GM12878 (cell line): ENCODE data around the gene BRD1. TPM values are rescaled to one million over a fixed set of nuclear protein-coding genes. Genes with fewer than 3 reads are reported as not detected.

Source experiments
- ATAC-seq: fragments of 200-7000 bp; cut with Tn5 transposase; 3 replicates; pipeline ENCODE4 v1.9.1; 2020; ENCODE audit warnings: mild to moderate bottlenecking, moderate library complexity
- BruUV-seq: library from RNA; stranded (reverse); fragments of 400-500 nt; replicated peaks from 2 replicates; lab custom pipeline; 2021; lab: Mats Ljungman, UMichigan
- CTCF ChIA-PET: fragments of 300-600 bp; sonication (Branson Sonifier 250); formaldehyde crosslinking; extraction: SDS; loops from one replicate; lab custom pipeline; 2021; ENCODE audit warnings: inconsistent platforms; lab: Yijun Ruan, JAX
- POLR2A ChIA-PET: fragments of 350-600 bp; formaldehyde crosslinking; extraction: SDS; loops from one replicate; lab custom pipeline; 2021; ENCODE audit warnings: inconsistent platforms; lab: Charles Lee
- RAD21 ChIA-PET: fragments of 300-600 bp; sonication (Branson Sonifier 250); formaldehyde crosslinking; loops from one replicate; lab custom pipeline; 2023; ENCODE audit warnings: antibody characterized with exemption; ENCODE audit not compliant: unreplicated experiment; lab: Charles Lee
- SMC1A ChIA-PET: fragments of 300-600 bp; sonication (Branson Sonifier 250); formaldehyde crosslinking; loops from one replicate; lab custom pipeline; 2023; ENCODE audit not compliant: unreplicated experiment, uncharacterized antibody; lab: Charles Lee
- DNase-seq: peaks from one replicate; pipeline ENCODE4 v3.0.0-alpha.2; 2011; ENCODE audit warnings: low read depth, low spot score
- FAIRE-seq: peaks from 3 replicates; lab custom pipeline; 2011; peaks lifted over from hg19 to GRCh38; lab: Jason Lieb, UNC
- H2AFZ ChIP-seq: 2 replicates; pipeline ENCODE4 v1.6.0; 2011; ENCODE audit warnings: low read depth, low read length, control low read depth; ENCODE audit not compliant: control insufficient read depth
- H3K27ac ChIP-seq: 2 replicates; pipeline ENCODE4 v1.5.1; 2011; ENCODE audit warnings: control low read depth; ENCODE audit not compliant: control insufficient read depth, insufficient read depth
- H3K27me3 ChIP-seq, 2 experiments: replicated peaks in 1 of 2; 2 replicates each; pipeline versions ENCODE4 v1.6.0 to v1.6.1; 2011; ENCODE audit warnings: low read length in 1 of 2; ENCODE audit not compliant: control insufficient read depth in 2 of 2, insufficient read depth in 2 of 2
- H3K36me3 ChIP-seq, 2 experiments: 2 replicates each; pipeline ENCODE4 v1.5.1; 2011; ENCODE audit warnings: low read length in 1 of 2; ENCODE audit not compliant: control insufficient read depth in 2 of 2, insufficient read depth in 2 of 2
- H3K4me1 ChIP-seq: 2 replicates; pipeline ENCODE4 v1.6.1; 2011; ENCODE audit warnings: mild to moderate bottlenecking, low read length, moderate library complexity, mixed read lengths; ENCODE audit not compliant: control insufficient read depth, insufficient read depth
- H3K4me2 ChIP-seq: 2 replicates; pipeline ENCODE4 v1.6.0; 2011; ENCODE audit warnings: control low read depth; ENCODE audit not compliant: control insufficient read depth, insufficient read depth
- H3K4me3 ChIP-seq: fragments of 200-600 bp; sonication (generic); 2 replicates; pipeline ENCODE4 v1.5.1; 2016
- H3K79me2 ChIP-seq: 2 replicates; pipeline ENCODE4 v1.6.0; 2011; ENCODE audit warnings: low read length; ENCODE audit not compliant: control insufficient read depth, insufficient read depth
- H3K9ac ChIP-seq: 2 replicates; pipeline ENCODE4 v1.8.0; 2011; ENCODE audit warnings: low read length, control low read depth, mixed read lengths; ENCODE audit not compliant: control insufficient read depth, insufficient read depth
- H3K9me3 ChIP-seq: replicated peaks from 3 replicates; pipeline ENCODE4 v1.5.1; 2011; ENCODE audit warnings: mild to moderate bottlenecking, low read length; ENCODE audit not compliant: control insufficient read depth, insufficient read depth
- H4K20me1 ChIP-seq: 2 replicates; pipeline ENCODE4 v1.6.0; 2011; ENCODE audit not compliant: control insufficient read depth, insufficient read depth
- BCL11A ChIP-seq: IDR thresholded peaks from 2 replicates; pipeline ENCODE4 v1.6.1; 2011; ENCODE audit warnings: low read depth, low read length
- BHLHE40 ChIP-seq, 2 experiments: fragments of 450-650 bp in 1 of 2; IDR thresholded peaks; 2 replicates each; pipeline ENCODE4 v1.6.1; 2011 to 2017; ENCODE audit warnings: low read depth in 2 of 2, borderline replicate concordance in 1 of 2, improper control_type of control experiment in 1 of 2, low read length in 1 of 2, mild to moderate bottlenecking in 1 of 2
- ETV6 ChIP-seq, 2 experiments: fragments of 450-650 bp in 1 of 2; IDR thresholded peaks in 1 of 2; conservative IDR thresholded peaks in 1 of 2; 2 replicates each; pipeline ENCODE4 v1.6.1; 2014; ENCODE audit warnings: antibody characterized with exemption in 1 of 2, borderline replicate concordance in 1 of 2, low read depth in 1 of 2, mild to moderate bottlenecking in 1 of 2, moderate library complexity in 1 of 2
- FOXK2 ChIP-seq: fragments of 450-650 bp; IDR thresholded peaks from 2 replicates; pipeline ENCODE4 v1.6.1; 2017; ENCODE audit warnings: mild to moderate bottlenecking, moderate library complexity
- FOXM1 ChIP-seq: IDR thresholded peaks from 2 replicates; pipeline ENCODE4 v1.6.1; 2012; ENCODE audit warnings: low read depth, mild to moderate bottlenecking, inconsistent platforms, low read length, moderate library complexity
- GATAD2B ChIP-seq: fragments of 450-650 bp; conservative IDR thresholded peaks from 2 replicates; pipeline ENCODE4 v1.6.1; 2017; ENCODE audit warnings: low read depth, mild to moderate bottlenecking, moderate library complexity
- KLF5 ChIP-seq: fragments of 450-650 bp; IDR thresholded peaks from 2 replicates; pipeline ENCODE4 v1.6.1; 2014; ENCODE audit warnings: mild to moderate bottlenecking; ENCODE audit not compliant: partially characterized antibody
- RAD51 ChIP-seq: fragments of 450-650 bp; IDR thresholded peaks from 2 replicates; pipeline ENCODE4 v1.6.1; 2016; ENCODE audit warnings: moderate library complexity, mild to moderate bottlenecking, inconsistent platforms
- RCOR1 ChIP-seq: conservative IDR thresholded peaks from 2 replicates; pipeline ENCODE4 v1.6.1; 2012; ENCODE audit warnings: low read depth, low read length, improper control_type of control experiment
- RFX5 ChIP-seq: IDR thresholded peaks from 2 replicates; pipeline ENCODE4 v1.6.1; 2011; ENCODE audit warnings: low read depth, low read length, improper control_type of control experiment
- SMC3 ChIP-seq: IDR thresholded peaks from 2 replicates; pipeline ENCODE4 v1.6.1; 2011; ENCODE audit warnings: low read length, improper control_type of control experiment, borderline replicate concordance
- STAT1 ChIP-seq: fragments of 450-650 bp; conservative IDR thresholded peaks from 2 replicates; pipeline ENCODE4 v1.6.1; 2014; ENCODE audit warnings: antibody characterized with exemption, mild to moderate bottlenecking
- WGBS: methylation state at CpG from one replicate; pipeline ENCODE4 v1.1.6; 2016; ENCODE audit warnings: low lambda C conversion rate; ENCODE audit not compliant: insufficient replicate concordance, insufficient coverage; ENCODE audit errors: missing lambda C conversion rate; 5-methylcytosine and 5-hydroxymethylcytosine counted together
- in situ Hi-C: fragments of 300-500 bp; cut with MboI; formaldehyde crosslinking; loops from 9 replicates; pipeline ENCODE4 v1.14.3; 2018; ENCODE audit warnings: mixed read lengths
- intact Hi-C: fragments of 100-400 bp; cut with micrococcal nuclease; formaldehyde crosslinking; loops from one replicate; pipeline ENCODE4 v1.14.2; 2022; ENCODE audit not compliant: unreplicated experiment
- polyA plus RNA-seq, 11 experiments: library from polyadenylated mRNA; depleted of rRNA in 4 of 11; unstranded in 6 of 11; stranded (reverse) in 5 of 11; fragments of >200 nt; fragmentation: Nextera tagmentation in 4 of 11; fragmentation: Illumina TruSeq in 1 of 11; extraction: Ambion mirVana in 4 of 11; extraction: Trizol in 1 of 11; gene quantifications; 1 replicate in 1 of 11; 2 replicates in 10 of 11; pipeline versions ENCODE4 v1.2.1 to v1.2.3, GENCODE V29; 2011 to 2016; ENCODE audit warnings: inconsistent platforms in 2 of 11, missing spikeins in 2 of 11, low read depth in 1 of 11
- total RNA-seq, 4 experiments: library from RNA; depleted of rRNA in 3 of 4; stranded (reverse); fragments of >200 nt in 3 of 4; fragmentation: Illumina TruSeq in 1 of 4; extraction: Trizol in 1 of 4; gene quantifications; 2 replicates each; pipeline versions ENCODE4 v1.2.1 to v1.2.3, GENCODE V29; 2013 to 2021
- TF ChIP-seq, protein P1 (sequence below): fragments of 450-650 bp; IDR thresholded peaks from 2 replicates; pipeline ENCODE4 v1.6.1; 2017; ENCODE audit warnings: mild to moderate bottlenecking

Gene BRD1
- total and polyA plus RNA-seq, 10 of the 15 experiments (the other 5 are each of a cell fraction or from before 2014, with no cell fraction given), result 0.90 to 26.4 (median 7.1) TPM

DNA sequence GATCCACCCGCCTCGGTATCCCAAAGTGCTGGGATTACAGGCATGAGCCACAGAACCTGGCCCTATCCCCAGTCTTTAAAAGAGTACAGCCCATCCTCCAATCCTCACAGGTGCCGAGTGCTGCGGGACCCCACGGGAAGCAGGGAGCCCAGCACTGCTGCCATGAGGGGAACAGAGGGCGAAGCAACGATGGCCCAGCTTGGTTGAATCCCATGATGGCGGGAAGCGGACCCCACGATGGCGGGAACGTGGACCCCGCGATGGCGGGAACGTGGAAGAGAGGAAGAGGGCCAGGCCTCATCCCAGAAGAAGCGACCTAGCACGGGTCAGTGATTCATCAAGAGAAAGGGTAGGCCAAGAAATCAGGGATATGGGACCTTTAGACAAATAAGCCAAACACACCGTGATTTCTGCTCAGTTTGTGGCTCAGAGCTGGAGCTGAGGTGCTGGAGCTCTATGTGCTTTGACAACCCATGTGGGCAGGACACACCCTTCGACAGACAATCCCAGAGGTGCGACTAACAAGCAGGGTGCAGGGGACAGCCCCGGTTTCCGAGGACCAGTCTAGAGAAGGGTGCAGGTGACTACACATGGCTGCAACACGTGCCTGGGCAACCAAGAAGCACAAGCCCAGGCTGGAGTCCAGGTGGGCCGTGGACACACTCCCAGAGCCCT lies 30.9 kb downstream of the BRD1 start:
- 97% methylated on average over 24 of the region's 25 CpGs for WGBS
- Histone ChIP-seq H4K20me1 (peaks cover 5% of the 10 kb centered on the region), H3K79me2 (peaks cover 4% of the 10 kb centered on the region), H2AFZ (no peak overlapping the region), H3K9me3 (no peaks in the 10 kb centered on the region), H3K4me1 (no peaks in the 10 kb centered on the region), H3K4me2 (no peak overlapping the region), H3K27me3 (no peaks in the 10 kb centered on the region), H3K4me3 (no peak overlapping the region), H3K36me3 (peaks cover 39 to 52% of the 10 kb centered on the region in 2 experiments), H3K27ac (no peak overlapping the region), H3K9ac (no peak overlapping the region)
- RAD21 ChIA-PET, result no interaction called here
- POLR2A ChIA-PET, result no interaction called here
- in situ Hi-C loops (no loop called here), intact Hi-C loops (no loop called here)
- CTCF ChIA-PET, result no interaction called here
- no peak for ATAC-seq
- no TSS peak for BruUV-seq
- no peak for TF ChIP-seq FOXM1
- no peak for TF ChIP-seq RFX5
- TF ChIP-seq RAD51, result no peak
- no peak for TF ChIP-seq FOXK2
- no peak for TF ChIP-seq ETV6 (conservative IDR thresholded peaks at IDR 0.05 in 1 of 2, IDR thresholded peaks at IDR 0.05 in 1 of 2; ENCODE audit: borderline replicate concordance in 1 of 2, low read depth in 1 of 2)
- no peak for TF ChIP-seq BHLHE40 (IDR thresholded peaks at IDR 0.05; ENCODE audit: borderline replicate concordance in 1 of 2, low read depth in 2 of 2, low read length in 1 of 2)
- TF ChIP-seq SMC3, result no peak
- TF ChIP-seq RCOR1, result no peak
- TF ChIP-seq BCL11A, result no peak
- TF ChIP-seq GATAD2B, result no peak
- TF ChIP-seq, protein P1, sequence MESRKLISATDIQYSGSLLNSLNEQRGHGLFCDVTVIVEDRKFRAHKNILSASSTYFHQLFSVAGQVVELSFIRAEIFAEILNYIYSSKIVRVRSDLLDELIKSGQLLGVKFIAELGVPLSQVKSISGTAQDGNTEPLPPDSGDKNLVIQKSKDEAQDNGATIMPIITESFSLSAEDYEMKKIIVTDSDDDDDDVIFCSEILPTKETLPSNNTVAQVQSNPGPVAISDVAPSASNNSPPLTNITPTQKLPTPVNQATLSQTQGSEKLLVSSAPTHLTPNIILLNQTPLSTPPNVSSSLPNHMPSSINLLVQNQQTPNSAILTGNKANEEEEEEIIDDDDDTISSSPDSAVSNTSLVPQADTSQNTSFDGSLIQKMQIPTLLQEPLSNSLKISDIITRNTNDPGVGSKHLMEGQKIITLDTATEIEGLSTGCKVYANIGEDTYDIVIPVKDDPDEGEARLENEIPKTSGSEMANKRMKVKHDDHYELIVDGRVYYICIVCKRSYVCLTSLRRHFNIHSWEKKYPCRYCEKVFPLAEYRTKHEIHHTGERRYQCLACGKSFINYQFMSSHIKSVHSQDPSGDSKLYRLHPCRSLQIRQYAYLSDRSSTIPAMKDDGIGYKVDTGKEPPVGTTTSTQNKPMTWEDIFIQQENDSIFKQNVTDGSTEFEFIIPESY, result no peak
- no peak for TF ChIP-seq STAT1
- TF ChIP-seq KLF5, result no peak
- TF ChIP-seq, all 136 proteins: peak for 0
- SMC1A ChIA-PET, result interaction anchor here (0.7 kb wide), 1 partner anchor 34 kb away, joined by 3 read pairs; no protein-coding TSS in a partner anchor
- no peak for DNase-seq
- FAIRE-seq, result no peak
